Upper lobe of left lung (tissue), 4 donors: Measurements from ENCODE around the gene TIMMDC1.

Source experiments
- CTCF ChIP-seq, 6 experiments: fragments of 450-650 bp in 4 of 6; fragments of 200-600 bp in 2 of 6; sonication (generic) in 2 of 6; IDR thresholded peaks; one replicate each; pipeline ENCODE4 v1.5.1; 2016 to 2019; ENCODE audit warnings: antibody characterized with exemption in 6 of 6
- POLR2A ChIP-seq, 4 donors: fragments of 450-650 bp; IDR thresholded peaks; one replicate each; pipeline ENCODE4 v1.5.1; 2016 to 2017; ENCODE audit warnings: antibody characterized with exemption in 4 of 4, mild to moderate bottlenecking in 2 of 4
- POLR2AphosphoS5 ChIP-seq, 2 donors: sonication (generic); formaldehyde crosslinking; IDR thresholded peaks; one replicate each; pipeline ENCODE4 v1.5.1; 2017; ENCODE audit warnings: antibody characterized with exemption in 2 of 2

DNA sequence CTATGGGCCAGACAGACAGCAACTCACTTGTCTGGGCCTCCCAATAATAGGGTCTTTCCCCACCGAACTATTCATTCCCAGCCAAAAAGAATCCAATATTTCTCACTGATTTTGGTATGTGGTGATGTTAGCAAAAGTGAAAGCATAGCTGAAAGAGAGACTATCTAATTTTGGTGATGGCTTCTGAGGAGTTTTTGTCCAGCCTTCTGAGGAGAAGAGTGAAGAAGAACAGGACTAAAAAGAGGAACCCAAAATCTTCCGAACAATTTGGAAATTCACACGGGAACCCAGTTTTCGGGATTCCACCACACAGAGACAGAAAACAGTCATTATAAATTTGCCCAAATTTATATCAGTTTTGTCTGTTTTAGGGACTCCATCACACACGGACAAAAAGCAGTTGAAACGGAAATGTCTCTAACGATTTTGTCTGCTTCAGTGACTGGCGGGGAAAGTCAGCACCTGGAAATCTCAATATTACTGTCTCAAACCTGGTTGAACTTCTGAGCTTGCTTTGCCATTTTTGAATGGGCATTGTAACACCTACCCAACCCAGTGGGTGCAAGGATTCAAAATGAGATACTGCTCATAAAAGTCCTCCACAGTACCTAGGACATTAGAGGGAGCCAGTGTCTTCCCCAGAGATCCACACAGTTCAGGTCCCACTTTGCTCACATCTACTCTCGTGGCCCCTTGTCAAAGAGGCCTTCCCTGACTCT, 52.0 kb downstream of the TIMMDC1 start:
- TF ChIP-seq CTCF (IDR thresholded peaks at IDR 0.05), result no peak
- no peak for TF ChIP-seq POLR2AphosphoS5 (IDR thresholded peaks at IDR 0.05)
- TF ChIP-seq POLR2A (IDR thresholded peaks at IDR 0.05), result no peak
